ENCODE data around the gene MTCH2. TPM values are rescaled to one million over a fixed set of nuclear protein-coding genes. Genes with fewer than 3 reads are reported as not detected.

MTCH2 gene
- total RNA-seq, 2 donors from 2014 or later: 21.9 to 47.8 TPM

- no peak for ATAC-seq (ENCODE audit: insufficient number of reproducible peaks, low FRiP score, low read depth)
- Histone ChIP-seq H3K27ac (no peak overlapping the region), H3K9me3 (no peaks in the 10 kb centered on the region), H3K4me3 (no peak overlapping the region), H3K27me3 (replicated peaks; ENCODE audit: insufficient read depth) (no peaks in the 10 kb centered on the region), H3K36me3 (peaks cover 19% of the 10 kb centered on the region), H3K4me1 (ENCODE audit: control insufficient read depth in 1 of 2, low read depth in 2 of 2) (no peaks in the 10 kb centered on the region)
- no peak for DNase-seq (ENCODE audit: low spot score)
- peak; percentile 38 for TF ChIP-seq CTCF (IDR thresholded peaks at IDR 0.05)
Measured at GRCh38 chr11:47616726-47617416, 25.5 kb downstream of the MTCH2 start.

GRCh38 chr11:47615249-47615648 is 27.1 kb downstream of the MTCH2 start:
- Histone ChIP-seq H3K4me3 (no peak overlapping the region), H3K27me3 (replicated peaks; ENCODE audit: insufficient read depth) (no peaks in the 10 kb centered on the region), H3K4me1 (ENCODE audit: control insufficient read depth in 1 of 2, low read depth in 2 of 2) (no peaks in the 10 kb centered on the region), H3K36me3 (peaks cover 6% of the 10 kb centered on the region), H3K9me3 (no peaks in the 10 kb centered on the region), H3K27ac (no peak overlapping the region)
- TF ChIP-seq CTCF (IDR thresholded peaks at IDR 0.05): no peak
- ATAC-seq (ENCODE audit: insufficient number of reproducible peaks, low FRiP score, low read depth) (no peak), DNase-seq (ENCODE audit: low spot score) (no peak)

GRCh38 chr11:47611348-47611794 is 31.0 kb downstream of the MTCH2 start:
- H3K27ac ChIP-seq: no peak overlapping the region
- ATAC-seq (ENCODE audit: insufficient number of reproducible peaks, low FRiP score, low read depth) (no peak), DNase-seq (ENCODE audit: low spot score) (no peak)
- no peaks in the 10 kb centered on the region for H3K9me3 ChIP-seq
- no peak overlapping the region for H3K4me3 ChIP-seq
- no peaks in the 10 kb centered on the region for H3K36me3 ChIP-seq
- TF ChIP-seq CTCF (IDR thresholded peaks at IDR 0.05): no peak
- no peaks in the 10 kb centered on the region for H3K27me3 ChIP-seq (replicated peaks; ENCODE audit: insufficient read depth)
- peaks cover 10 to 13% of the 10 kb centered on the region in 2 donors for H3K4me1 ChIP-seq (ENCODE audit: control insufficient read depth in 1 of 2, low read depth in 2 of 2)

GRCh38 chr11:47609675-47610074 is 32.7 kb downstream of the MTCH2 start:
- Histone ChIP-seq H3K27ac (no peak overlapping the region), H3K36me3 (no peaks in the 10 kb centered on the region), H3K4me1 (ENCODE audit: control insufficient read depth in 1 of 2, low read depth in 2 of 2) (peaks cover 10 to 13% of the 10 kb centered on the region in 2 donors), H3K4me3 (no peak overlapping the region), H3K27me3 (replicated peaks; ENCODE audit: insufficient read depth) (no peaks in the 10 kb centered on the region), H3K9me3 (no peaks in the 10 kb centered on the region)
- no peak for TF ChIP-seq CTCF (IDR thresholded peaks at IDR 0.05)
- no peak for ATAC-seq (ENCODE audit: insufficient number of reproducible peaks, low FRiP score, low read depth)
- no peak for DNase-seq (ENCODE audit: low spot score)

- no peaks in the 10 kb centered on the region for H3K36me3 ChIP-seq
- no peaks in the 10 kb centered on the region for H3K9me3 ChIP-seq
- no peak for TF ChIP-seq CTCF (IDR thresholded peaks at IDR 0.05)
- peaks cover 10 to 13% of the 10 kb centered on the region in 2 donors for H3K4me1 ChIP-seq (ENCODE audit: control insufficient read depth in 1 of 2, low read depth in 2 of 2)
- H3K27ac ChIP-seq: no peak overlapping the region
- H3K4me3 ChIP-seq: no peak overlapping the region
- DNase-seq (ENCODE audit: low spot score) (no peak), ATAC-seq (ENCODE audit: insufficient number of reproducible peaks, low FRiP score, low read depth) (no peak)
- no peaks in the 10 kb centered on the region for H3K27me3 ChIP-seq (replicated peaks; ENCODE audit: insufficient read depth)
Measured at GRCh38 chr11:47607380-47607779, 35.0 kb downstream of the MTCH2 start.
